HCT116 (cell line): ENCODE results near the gene MDFI. TPM values are rescaled to one million over a fixed set of nuclear protein-coding genes. Genes with fewer than 3 reads are reported as not detected.

Experiments used
- ATAC-seq: fragments of 200-7000 bp; cut with Tn5 transposase; 2 replicates; pipeline ENCODE4 v1.9.1; 2020; ENCODE audit warnings: mild to moderate bottlenecking, moderate library complexity
- BruUV-seq: library from RNA; stranded (reverse); fragments of 400-500 nt; replicated peaks from 2 replicates; lab custom pipeline; 2021; lab: Mats Ljungman, UMichigan
- CTCF ChIA-PET: fragments of 300-600 bp; sonication (Branson Sonifier 250); formaldehyde crosslinking; loops from one replicate; lab custom pipeline; 2021; ENCODE audit warnings: antibody characterized with exemption; lab: Charles Lee
- POLR2A ChIA-PET: fragments of 300-600, 350-600 bp; sonication (Branson Sonifier 250); formaldehyde crosslinking; loops from one replicate; lab custom pipeline; 2021; ENCODE audit warnings: antibody characterized with exemption; lab: Charles Lee
- RAD21 ChIA-PET, 2 experiments: fragments of 300-600 bp; sonication (Branson Sonifier 250); formaldehyde crosslinking; loops; one replicate each; lab custom pipeline; 2023; ENCODE audit warnings: low total read pairs in 2 of 2; ENCODE audit not compliant: uncharacterized antibody in 2 of 2, unreplicated experiment in 2 of 2, low non-redundant PET in 1 of 2; lab: Charles Lee
- DNase-seq: peaks from one replicate; pipeline ENCODE4 v3.0.0-alpha.2; 2010; ENCODE audit warnings: low read depth, low spot score
- H2AFZ ChIP-seq: fragments of 200-600 bp; shearing (Covaris generic), sonication (generic); 2 replicates; pipeline ENCODE4 v1.6.1; 2017; ENCODE audit warnings: low read depth, mixed run types, mixed read lengths, antibody characterized with exemption, low read length; ENCODE audit not compliant: poor library complexity, severe bottlenecking
- H3K27ac ChIP-seq: 2 replicates; pipeline ENCODE4 v1.5.1; 2012; ENCODE audit warnings: low read depth, low read length
- H3K27me3 ChIP-seq: fragments of 200-600 bp; sonication (generic); 2 replicates; pipeline ENCODE4 v1.6.1; 2016; ENCODE audit warnings: mixed run types, low read length, mixed read lengths; ENCODE audit not compliant: insufficient read depth
- H3K36me3 ChIP-seq, 2 experiments: fragments of 200-500 bp in 1 of 2; fragments of 200-600 bp in 1 of 2; sonication (Bioruptor generic) in 1 of 2; sonication (generic) in 1 of 2; 2 replicates each; pipeline versions ENCODE4 v1.5.1 to v1.6.1; 2014 to 2016; ENCODE audit warnings: low read length in 2 of 2, inconsistent platforms in 1 of 2, mixed read lengths in 1 of 2, mixed run types in 1 of 2; ENCODE audit not compliant: insufficient read depth in 2 of 2, control insufficient read depth in 1 of 2
- H3K4me1 ChIP-seq, 2 experiments: fragments of 200-600 bp in 1 of 2; sonication (generic) in 1 of 2; 2 replicates each; pipeline versions ENCODE4 v1.5.1 to v1.6.1; 2012 to 2017; ENCODE audit warnings: low read length in 2 of 2, inconsistent platforms in 1 of 2, mild to moderate bottlenecking in 1 of 2, mixed read lengths in 1 of 2, mixed run types in 1 of 2, moderate library complexity in 1 of 2; ENCODE audit not compliant: insufficient read depth in 2 of 2, control insufficient read depth in 1 of 2
- H3K4me2 ChIP-seq: fragments of 200-600 bp; sonication (generic); 2 replicates; pipeline ENCODE4 v1.6.1; 2017; ENCODE audit warnings: mixed run types, low read length, mixed read lengths
- H3K4me3 ChIP-seq, 2 experiments: fragments of 200-600 bp in 1 of 2; sonication (generic) in 1 of 2; replicated peaks in 1 of 2; 2 replicates each; pipeline ENCODE4 v1.5.1; 2011 to 2016; ENCODE audit warnings: low read length in 2 of 2, control low read depth in 1 of 2, low read depth in 1 of 2, mild to moderate bottlenecking in 1 of 2, mixed read lengths in 1 of 2, mixed run types in 1 of 2
- H3K79me2 ChIP-seq: fragments of 200-600 bp; sonication (generic); 2 replicates; pipeline ENCODE4 v1.6.1; 2017; ENCODE audit warnings: mild to moderate bottlenecking, mixed run types, low read length, moderate library complexity, mixed read lengths; ENCODE audit not compliant: insufficient read depth
- H3K9ac ChIP-seq: fragments of 200-600 bp; sonication (generic); 2 replicates; pipeline ENCODE4 v1.6.1; 2016; ENCODE audit warnings: low read length, mixed read lengths
- H3K9me2 ChIP-seq: fragments of 200-600 bp; sonication (generic), shearing (Covaris generic); 2 replicates; pipeline ENCODE4 v1.6.1; 2017; ENCODE audit warnings: mixed run types, mild to moderate bottlenecking, moderate library complexity; ENCODE audit not compliant: insufficient read depth
- H3K9me3 ChIP-seq, 2 experiments: fragments of 200-500 bp in 1 of 2; fragments of 200-600 bp in 1 of 2; sonication (Bioruptor generic) in 1 of 2; sonication (generic) in 1 of 2; 2 replicates each; pipeline ENCODE4 v1.6.1; 2014 to 2017; ENCODE audit warnings: low read length in 2 of 2, mixed read lengths in 2 of 2, inconsistent platforms in 1 of 2, low read depth in 1 of 2, mild to moderate bottlenecking in 1 of 2, mixed run types in 1 of 2, moderate library complexity in 1 of 2; ENCODE audit not compliant: control insufficient read depth in 1 of 2, insufficient read depth in 1 of 2
- H4K20me1 ChIP-seq: fragments of 200-600 bp; sonication (generic), shearing (Covaris generic); 2 replicates; pipeline ENCODE4 v1.6.1; 2017; ENCODE audit warnings: mixed run types, mild to moderate bottlenecking, moderate library complexity; ENCODE audit not compliant: insufficient read depth
- EGR1 ChIP-seq: IDR thresholded peaks from 2 replicates; pipeline ENCODE4 v1.6.1; 2012; ENCODE audit warnings: low read depth
- ELF1 ChIP-seq: IDR thresholded peaks from 2 replicates; pipeline ENCODE4 v1.6.1; 2012; ENCODE audit warnings: low read depth, borderline replicate concordance
- EZH2 ChIP-seq: fragments of 200-600 bp; sonication (generic); IDR thresholded peaks from 2 replicates; pipeline ENCODE4 v1.6.1; 2017; ENCODE audit warnings: antibody characterized with exemption, mixed run types
- EZH2phosphoT487 ChIP-seq: fragments of 200-600 bp; IDR thresholded peaks from 2 replicates; pipeline ENCODE4 v1.6.1; 2018; ENCODE audit warnings: antibody characterized with exemption, borderline replicate concordance
- FOSL1 ChIP-seq: IDR thresholded peaks from 2 replicates; pipeline ENCODE4 v1.6.1; 2012; ENCODE audit warnings: low read depth
- POLR2A ChIP-seq: IDR thresholded peaks from 2 replicates; pipeline ENCODE4 v1.7.0; 2011; ENCODE audit warnings: borderline replicate concordance; ENCODE audit not compliant: insufficient read depth, insufficient read length; ENCODE audit errors: extremely low read depth
- SP1 ChIP-seq: IDR thresholded peaks from 2 replicates; pipeline ENCODE4 v1.6.1; 2012; ENCODE audit warnings: low read depth
- SRF ChIP-seq: IDR thresholded peaks from 2 replicates; pipeline ENCODE4 v1.6.1; 2012; ENCODE audit warnings: low read depth
- TCF7L2 ChIP-seq: IDR thresholded peaks from 2 replicates; pipeline ENCODE4 v1.7.0; 2011; ENCODE audit warnings: borderline replicate concordance, inconsistent platforms; ENCODE audit not compliant: insufficient read depth, insufficient read length; ENCODE audit errors: extremely low read depth
- ZFX ChIP-seq: fragments of 450-650 bp; IDR thresholded peaks from 2 replicates; pipeline ENCODE4 v1.6.1; 2017
- intact Hi-C: fragments of 100-400 bp; cut with micrococcal nuclease; formaldehyde crosslinking; loops from 2 replicates; pipeline ENCODE4 v1.10.0; 2022
- total RNA-seq: library from RNA; stranded (reverse); gene quantifications from one replicate; pipeline ENCODE4 v1.2.1, GENCODE V29; 2021; ENCODE audit not compliant: unreplicated experiment
- TF ChIP-seq, protein P1 (sequence below): IDR thresholded peaks from 2 replicates; pipeline ENCODE4 v1.6.1; 2012; ENCODE audit warnings: low read depth
- TF ChIP-seq, protein P2 (sequence below): IDR thresholded peaks from 2 replicates; pipeline ENCODE4 v1.6.1; 2012
- TF ChIP-seq, protein P3 (sequence below): IDR thresholded peaks from 2 replicates; pipeline ENCODE4 v1.6.1; 2012

Gene MDFI
- total RNA-seq, 1 experiment from 2014 or later = 35.5 TPM

DNA sequence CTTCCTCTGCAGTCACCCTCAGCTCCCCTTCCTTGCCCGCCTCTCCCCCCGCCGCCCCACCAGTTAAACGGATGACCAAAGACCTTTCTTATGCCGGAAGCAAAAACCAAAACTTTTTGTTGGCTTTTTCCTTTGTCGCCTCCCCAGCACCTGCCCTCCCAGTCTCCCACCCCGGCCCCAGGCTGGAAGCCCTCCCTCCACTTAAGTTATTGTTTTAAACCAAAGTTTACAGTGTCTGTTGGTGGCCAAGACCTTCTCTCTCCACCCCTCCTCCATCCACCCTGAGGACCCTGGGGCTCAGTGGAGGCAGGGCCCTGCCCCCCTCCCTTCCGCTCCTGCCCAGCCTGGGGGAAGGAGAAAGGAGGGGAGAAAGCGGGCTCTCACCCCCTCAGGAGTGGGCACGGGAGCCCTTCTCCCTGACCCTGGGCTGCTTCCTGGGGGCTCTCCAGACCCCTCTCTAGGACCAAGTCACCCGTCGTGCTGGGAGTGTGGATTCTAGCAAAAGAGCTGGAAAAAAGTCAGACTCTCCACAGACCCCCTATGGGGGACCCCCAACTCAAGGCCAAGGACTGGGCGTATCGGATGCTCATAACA, 38.3 kb upstream of the MDFI start:
- Histone ChIP-seq H3K36me3 (peaks cover 0 to under 1% of the 10 kb centered on the region in 2 experiments; a peak in 1 of 4 replicates), H3K27ac (no peak overlapping the region), H3K27me3 (no peaks in the 10 kb centered on the region), H2AFZ (no peak overlapping the region), H3K9ac (no peak overlapping the region), H4K20me1 (no peaks in the 10 kb centered on the region), H3K4me2 (no peak overlapping the region), H3K4me1 (peaks cover 3 to 12% of the 10 kb centered on the region in 2 experiments; a peak in 3 of 4 replicates), H3K9me2 (no peaks in the 10 kb centered on the region), H3K4me3 (no peak overlapping the region), H3K9me3 (no peaks in the 10 kb centered on the region), H3K79me2 (no peaks in the 10 kb centered on the region)
- TF ChIP-seq, protein P1, sequence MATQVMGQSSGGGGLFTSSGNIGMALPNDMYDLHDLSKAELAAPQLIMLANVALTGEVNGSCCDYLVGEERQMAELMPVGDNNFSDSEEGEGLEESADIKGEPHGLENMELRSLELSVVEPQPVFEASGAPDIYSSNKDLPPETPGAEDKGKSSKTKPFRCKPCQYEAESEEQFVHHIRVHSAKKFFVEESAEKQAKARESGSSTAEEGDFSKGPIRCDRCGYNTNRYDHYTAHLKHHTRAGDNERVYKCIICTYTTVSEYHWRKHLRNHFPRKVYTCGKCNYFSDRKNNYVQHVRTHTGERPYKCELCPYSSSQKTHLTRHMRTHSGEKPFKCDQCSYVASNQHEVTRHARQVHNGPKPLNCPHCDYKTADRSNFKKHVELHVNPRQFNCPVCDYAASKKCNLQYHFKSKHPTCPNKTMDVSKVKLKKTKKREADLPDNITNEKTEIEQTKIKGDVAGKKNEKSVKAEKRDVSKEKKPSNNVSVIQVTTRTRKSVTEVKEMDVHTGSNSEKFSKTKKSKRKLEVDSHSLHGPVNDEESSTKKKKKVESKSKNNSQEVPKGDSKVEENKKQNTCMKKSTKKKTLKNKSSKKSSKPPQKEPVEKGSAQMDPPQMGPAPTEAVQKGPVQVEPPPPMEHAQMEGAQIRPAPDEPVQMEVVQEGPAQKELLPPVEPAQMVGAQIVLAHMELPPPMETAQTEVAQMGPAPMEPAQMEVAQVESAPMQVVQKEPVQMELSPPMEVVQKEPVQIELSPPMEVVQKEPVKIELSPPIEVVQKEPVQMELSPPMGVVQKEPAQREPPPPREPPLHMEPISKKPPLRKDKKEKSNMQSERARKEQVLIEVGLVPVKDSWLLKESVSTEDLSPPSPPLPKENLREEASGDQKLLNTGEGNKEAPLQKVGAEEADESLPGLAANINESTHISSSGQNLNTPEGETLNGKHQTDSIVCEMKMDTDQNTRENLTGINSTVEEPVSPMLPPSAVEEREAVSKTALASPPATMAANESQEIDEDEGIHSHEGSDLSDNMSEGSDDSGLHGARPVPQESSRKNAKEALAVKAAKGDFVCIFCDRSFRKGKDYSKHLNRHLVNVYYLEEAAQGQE = no peak
- TF ChIP-seq SP1 = no peak
- TF ChIP-seq EGR1 = no peak
- no peak for TF ChIP-seq EZH2phosphoT487
- no peak for TF ChIP-seq FOSL1
- TF ChIP-seq SRF = no peak
- no peak for TF ChIP-seq TCF7L2
- TF ChIP-seq, protein P2, sequence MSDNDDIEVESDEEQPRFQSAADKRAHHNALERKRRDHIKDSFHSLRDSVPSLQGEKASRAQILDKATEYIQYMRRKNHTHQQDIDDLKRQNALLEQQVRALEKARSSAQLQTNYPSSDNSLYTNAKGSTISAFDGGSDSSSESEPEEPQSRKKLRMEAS = no peak
- TF ChIP-seq POLR2A = no peak
- no peak for TF ChIP-seq ELF1
- TF ChIP-seq, protein P3, sequence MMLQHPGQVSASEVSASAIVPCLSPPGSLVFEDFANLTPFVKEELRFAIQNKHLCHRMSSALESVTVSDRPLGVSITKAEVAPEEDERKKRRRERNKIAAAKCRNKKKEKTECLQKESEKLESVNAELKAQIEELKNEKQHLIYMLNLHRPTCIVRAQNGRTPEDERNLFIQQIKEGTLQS = no peak
- no peak for TF ChIP-seq ZFX
- no peak for TF ChIP-seq EZH2
- TSS peak; percentile 45 for BruUV-seq
- POLR2A ChIA-PET = no interaction called here
- RAD21 ChIA-PET = no interaction called here
- DNase-seq (no peak), ATAC-seq (no peak)
- intact Hi-C loops = loop anchor here (10.0 kb wide), 1 partner anchor 175 kb away; the partner anchor contains the start of gene FRS3
- CTCF ChIA-PET = no interaction called here
